ENCODE results near the gene UGT3A2.
"Not testable (repeated sequence)": the region's sequence is repeated elsewhere in the genome, so short reads cannot be mapped to it uniquely, and the experiment has no call there.

The UGT3A2 gene

DNA sequence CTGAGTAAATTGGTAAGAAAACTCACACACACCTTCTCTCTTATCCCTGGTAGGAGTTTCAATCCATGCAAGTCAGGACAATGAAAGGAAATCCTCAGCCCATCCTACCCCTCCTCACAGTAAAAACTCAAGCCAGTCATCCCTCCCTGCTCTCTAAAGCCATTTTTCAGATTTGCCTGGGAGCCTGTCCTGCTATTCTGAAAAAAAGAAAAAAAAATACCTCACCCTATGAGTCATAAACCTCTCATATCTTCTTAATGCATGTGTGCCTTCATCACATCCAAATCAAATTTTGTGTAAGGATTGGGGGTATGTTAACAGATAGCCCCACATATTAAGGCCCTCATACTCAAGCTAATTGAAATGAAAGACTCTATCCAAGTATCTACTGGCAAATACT, 14.1 kb downstream of the UGT3A2 start:
- DNase-seq: no peak

DNA sequence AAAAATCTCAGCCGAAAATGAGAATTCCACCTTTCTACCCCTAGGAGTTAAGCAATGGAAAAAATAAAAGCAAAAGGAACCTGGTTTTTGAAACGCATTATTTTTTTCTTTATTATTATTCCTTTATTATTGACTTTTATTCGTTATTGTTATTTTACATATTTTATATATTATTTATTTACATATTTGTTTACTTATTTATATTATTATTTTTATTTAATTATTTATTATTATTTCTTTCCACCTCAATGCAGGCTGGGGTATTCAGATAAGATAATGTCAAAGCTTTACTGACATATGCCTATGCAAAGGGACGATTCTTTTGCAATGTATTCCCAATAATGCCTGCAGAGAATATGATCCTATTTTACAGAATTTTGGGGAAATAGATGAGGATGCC, 16.7 kb downstream of the UGT3A2 start:
- no peak for DNase-seq

DNA sequence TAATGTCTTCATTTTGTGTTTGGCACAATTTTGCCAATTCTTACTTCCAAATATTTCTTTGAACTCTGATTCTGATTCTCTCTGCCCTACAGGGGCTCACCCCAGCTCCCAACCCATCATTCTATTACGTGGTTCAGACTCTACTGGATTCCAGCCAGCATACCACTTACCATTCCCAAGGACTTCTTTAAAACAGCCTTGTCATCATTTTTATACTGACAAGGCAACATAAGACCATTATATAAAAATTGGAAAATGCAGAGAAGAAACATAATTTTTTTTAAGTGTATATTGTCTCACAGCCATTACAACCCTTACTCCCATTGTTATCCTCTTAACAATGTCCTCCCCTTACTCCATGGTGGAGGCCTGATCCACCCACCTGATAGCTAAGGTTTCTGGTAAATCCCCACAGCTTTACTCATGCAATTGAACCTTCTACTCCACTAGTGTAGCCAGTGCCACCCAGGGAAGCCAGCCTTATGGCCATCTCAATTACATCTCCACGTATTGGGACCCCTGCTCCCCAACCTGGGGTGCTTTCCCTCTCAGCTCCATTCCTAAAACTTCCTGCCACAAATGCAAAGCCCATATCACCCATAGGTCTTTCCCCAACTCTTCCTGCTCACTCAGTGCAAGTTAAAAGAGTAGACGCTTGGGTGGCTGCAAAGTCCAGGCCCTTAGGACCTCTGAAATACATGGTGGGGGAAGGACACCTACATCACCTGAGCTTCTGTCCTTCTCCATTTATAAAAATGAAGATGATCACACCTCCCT, 19.1 kb downstream of the UGT3A2 start:
- DNase-seq: no peak

DNA sequence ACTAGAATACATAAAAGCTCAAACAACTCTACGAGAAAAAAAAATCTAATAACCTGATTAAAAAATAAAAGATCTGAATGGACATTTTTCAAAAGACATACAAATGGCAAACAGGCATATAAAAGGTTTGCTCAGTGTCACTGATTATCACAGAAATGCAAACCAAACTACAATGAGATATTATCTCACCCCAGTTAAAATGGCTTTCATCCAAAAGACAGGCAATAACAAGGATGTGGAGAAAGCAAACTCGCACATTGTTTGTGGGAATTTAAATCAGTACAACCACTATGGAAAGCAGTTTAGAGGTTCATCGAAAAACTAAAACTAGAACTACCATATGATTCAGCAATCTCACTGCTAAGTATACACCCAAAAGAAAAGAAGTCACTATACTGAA, 20.8 kb downstream of the UGT3A2 start:
- DNase-seq: no peak

DNA sequence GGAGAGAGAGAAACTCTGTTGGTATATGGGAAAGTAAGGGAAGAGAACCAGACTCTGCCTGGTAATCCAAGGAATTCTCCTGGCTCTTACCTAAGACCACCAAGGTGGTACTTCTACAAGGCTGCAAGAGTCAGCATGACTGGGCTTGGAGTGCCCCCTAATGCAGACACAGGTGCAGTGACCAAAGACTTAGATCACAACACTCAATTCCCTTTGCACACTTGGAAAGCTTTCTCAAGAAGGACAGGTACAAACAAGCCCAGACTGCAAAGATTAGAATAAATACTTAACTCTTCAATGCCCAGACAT, 25.2 kb downstream of the UGT3A2 start:
- DNase-seq: no peak

DNA sequence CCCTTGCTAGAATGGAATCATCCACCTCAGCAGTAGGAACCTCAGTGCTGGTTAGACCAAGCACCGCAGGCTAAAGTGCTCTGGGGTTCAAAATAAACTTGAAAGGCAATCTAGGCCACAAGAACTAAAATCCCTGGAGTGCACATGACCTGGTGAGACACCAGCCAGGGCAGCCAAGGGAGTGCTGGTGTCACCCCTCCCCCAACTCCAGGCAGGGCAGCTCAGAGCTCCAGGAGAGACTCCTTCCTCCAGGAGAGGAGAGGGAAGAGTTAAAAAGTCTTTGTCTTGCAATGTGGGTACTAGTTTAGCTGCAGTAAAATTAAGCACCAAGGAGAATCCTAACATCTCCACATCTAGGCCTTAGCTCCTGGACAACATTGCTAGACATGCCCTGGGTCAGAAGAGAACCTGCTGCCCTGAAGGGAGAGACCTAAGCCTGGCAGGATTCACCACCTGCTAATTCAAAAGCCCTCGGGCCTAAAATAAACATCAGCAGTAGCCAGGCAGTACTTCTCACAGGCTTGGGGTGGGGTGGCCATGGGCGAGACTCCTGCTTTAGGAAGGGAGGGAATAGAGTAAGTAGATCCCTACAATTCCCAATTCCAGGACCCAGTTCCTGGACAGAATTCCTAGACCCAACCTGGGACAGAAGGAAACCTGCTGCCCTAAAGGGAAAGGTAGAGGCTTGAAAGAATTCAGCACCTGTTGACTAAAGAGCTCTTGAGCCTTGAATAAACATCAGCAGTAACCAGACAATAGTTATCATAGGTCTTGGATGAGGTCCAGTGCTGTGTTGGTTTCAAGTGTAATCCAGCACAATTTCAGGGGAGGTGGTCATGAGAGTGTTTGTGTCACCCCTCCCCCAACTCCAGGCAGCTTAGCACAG, 25.8 kb downstream of the UGT3A2 start:
- no peak for DNase-seq

DNA sequence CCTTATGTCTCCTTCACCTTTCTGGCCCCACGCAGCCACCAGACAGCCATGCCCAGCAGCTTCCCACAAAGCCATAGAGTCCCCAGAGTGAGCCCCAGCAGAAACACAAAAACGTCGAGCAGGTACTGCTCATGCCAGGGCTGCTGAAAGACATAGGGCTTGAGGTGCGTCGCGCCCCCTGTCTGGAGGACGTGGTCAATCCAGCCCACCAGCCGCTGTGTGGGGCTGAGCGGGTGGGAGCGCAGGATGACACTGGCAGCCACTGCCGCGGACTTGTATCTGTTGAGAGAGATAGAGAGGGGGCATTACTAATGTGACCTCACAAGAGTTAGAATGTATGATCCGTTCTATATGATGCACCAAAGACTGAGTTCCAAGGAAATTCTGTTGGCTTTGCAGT, 31.0 kb downstream of the UGT3A2 start:
- no peak for DNase-seq

DNA sequence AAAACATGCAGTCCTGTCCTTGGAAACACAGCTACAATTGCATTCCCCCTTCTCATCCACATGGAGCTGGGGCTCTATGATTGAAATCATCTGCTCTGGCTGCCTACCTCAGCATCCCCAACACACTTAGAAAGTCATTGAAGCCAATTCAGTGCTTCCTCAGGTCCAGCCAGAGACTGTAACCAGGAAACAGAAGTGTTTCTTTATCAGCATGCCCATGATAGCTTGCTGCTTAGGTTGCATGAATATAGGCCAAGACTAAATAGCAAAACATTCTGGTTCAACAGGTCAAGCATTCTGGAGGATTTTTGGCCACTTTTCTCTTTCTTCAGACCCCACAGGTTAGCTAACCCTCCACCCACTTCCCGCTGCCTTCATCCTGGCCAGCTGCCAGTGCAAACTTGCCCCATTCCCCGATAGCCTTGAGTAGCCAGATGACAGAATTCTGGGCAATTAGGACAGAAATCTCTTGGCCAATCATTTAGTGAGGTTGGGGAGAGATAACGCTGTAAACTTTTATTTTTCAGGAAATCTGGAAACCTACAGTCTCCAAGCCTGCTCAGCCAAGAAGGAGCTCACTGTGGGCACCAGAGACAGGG, 32.0 kb downstream of the UGT3A2 start:
- DNase-seq: not testable (repeated sequence)

DNA sequence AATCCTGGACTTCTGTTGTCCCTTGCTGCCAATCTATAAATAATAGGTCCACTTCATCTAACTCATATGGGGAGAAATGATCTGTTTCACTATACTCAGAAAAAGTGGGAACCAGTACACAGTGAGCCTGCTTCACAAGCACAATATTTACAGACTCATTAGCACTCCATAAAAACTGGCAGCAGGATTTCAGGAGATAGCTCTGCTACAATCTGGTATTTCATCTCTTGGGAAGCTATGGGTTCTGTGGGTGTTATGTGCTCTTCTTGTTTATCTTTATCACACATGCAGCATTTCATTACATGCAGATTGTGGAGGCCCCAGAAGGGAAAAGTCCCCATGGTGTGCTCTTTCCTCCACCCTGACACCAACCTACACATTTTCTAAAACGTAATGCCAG, 33.2 kb downstream of the UGT3A2 start:
- DNase-seq: no peak

DNA sequence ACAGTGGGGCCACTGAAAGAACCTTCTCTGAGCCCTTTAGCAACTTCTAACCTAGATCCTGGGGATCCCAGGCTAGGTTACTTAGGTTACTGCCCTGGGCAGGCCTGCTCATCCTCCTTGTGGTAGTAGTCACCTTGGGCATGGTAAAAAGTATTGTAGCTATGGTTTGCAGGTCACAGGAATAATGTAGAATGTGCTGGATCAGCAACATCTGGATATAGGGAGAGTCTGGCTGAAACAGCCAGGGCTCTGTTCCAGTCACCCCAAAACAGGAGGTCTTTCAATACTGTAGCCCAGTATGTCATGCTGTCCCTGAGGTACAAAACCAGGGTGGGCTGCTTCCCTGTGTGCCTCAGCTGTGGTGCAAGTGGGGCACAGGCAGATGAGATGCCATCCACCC, 33.6 kb downstream of the UGT3A2 start:
- no peak for DNase-seq

DNA sequence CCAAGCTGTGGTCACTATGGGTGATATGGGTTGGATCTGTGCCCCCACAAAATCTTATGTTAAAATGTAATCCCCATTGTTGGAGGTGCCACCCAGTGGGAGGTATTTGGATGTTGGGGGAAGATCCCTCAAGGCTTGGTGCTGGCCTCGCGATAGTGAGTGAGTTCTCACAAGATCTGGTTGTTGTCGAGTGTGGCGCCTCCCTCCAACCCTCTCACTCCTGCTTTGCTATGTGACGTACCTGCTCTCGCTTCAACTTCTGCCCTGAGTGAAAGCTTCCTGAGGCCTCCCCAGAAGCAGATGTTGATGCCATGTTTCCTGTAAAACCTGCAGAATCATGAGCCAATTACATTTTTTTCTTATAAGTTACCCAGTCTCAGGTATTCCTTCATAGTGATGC, 35.5 kb downstream of the UGT3A2 start:
- no peak for DNase-seq

DNA sequence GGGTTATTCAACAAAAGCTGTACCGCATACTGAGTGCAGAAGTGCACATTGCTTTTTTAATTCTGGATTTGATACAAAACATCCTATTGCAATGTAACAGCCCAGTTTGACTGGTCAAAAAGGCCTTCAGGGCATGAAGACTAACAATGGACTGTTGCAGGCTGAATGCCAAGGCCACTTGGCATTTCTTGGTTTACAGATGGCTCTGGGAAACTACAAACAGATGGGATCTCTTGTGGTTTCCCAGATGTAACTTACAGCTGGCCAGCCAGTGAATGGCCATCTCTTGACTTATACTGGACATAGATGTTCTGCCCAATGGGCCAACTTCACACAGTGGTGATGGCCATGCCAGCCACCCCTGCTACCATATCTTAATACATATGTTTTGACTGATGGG, 36.8 kb downstream of the UGT3A2 start:
- DNase-seq: no peak

DNA sequence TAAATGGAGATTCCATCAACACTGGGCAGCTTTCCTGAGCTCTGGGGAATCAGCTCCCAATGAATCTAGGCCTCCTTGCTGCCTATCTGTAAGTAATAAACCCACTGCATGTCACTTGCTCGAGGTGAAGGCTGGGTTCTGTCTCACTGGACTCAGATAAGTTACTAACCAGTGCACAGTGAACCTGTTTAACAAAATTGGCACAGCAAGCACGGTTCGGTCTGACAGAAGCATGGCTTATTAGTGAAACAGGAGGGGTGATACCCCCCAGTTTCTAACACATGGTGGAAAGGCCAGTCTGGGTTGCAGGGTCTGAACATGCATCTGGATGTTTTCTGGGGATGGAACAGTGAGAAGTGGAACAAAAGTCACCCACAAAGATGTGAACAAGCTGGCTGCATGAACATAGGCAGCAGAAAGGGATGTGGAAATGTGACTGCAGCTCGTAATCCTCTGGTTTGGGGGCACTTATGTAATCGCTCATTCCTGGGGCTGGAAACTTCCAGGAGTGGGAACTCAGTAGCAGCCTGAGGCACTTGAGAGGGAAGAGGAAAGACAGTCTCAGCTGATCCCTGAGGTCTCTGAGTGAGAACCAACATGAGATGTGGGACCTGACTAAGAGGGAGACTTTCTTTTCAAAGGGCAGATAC, 37.7 kb downstream of the UGT3A2 start:
- DNase-seq: no peak

DNA sequence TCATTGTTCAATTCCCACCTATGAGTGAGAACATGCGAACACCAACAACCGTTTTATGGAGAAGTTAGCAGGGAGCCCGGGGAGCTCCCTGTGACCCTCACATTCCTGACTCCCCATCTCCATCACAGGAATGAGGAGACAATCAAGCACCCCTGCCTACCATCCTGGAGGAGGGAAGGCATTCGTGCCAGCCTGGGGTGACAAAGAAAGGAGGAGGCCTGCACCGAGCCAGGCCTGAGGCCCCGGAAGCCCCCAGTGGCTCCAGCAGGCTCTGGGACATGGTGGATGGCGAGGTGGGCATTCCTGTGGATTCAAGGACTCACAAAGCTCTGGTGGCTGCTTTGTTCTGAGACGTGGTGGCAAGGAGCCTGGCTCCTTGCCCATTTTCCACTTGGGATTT, 39.0 kb downstream of the UGT3A2 start:
- DNase-seq: no peak

DNA sequence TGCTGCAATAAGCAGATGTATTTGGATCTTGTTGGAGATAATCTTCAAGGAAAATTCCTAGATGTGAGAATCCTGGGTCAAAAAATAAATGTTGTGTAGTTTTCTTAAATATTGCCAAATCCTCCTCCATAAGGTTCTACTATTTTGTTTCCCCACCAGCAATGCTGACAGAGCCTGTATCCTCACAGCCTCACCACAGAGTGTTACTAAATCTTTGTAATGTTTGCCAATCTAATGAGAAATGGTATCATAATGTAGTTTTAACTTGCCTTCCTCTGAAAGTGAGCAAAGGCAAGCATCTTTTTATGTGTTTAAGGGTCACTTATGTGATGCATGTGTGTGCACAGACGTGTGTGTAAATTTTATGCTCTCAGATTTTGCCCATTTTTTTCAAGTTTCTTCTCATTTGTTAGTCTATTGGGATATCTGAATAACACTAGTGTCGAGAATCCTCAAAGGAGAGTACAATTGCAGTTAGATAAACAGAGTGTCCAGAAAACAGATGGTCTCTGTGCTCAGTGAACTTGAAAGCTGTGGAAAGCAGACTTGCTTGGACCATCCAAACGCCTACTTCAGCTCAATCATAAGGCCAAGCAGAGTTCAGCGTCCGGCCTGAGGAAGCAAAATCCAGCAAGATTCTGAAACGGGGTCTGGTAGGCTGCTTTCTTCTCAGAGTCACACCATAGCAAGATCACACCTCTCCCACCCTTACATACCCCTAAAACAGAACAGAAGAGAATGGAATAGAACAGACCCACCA, 39.8 kb downstream of the UGT3A2 start:
- no peak for DNase-seq

DNA sequence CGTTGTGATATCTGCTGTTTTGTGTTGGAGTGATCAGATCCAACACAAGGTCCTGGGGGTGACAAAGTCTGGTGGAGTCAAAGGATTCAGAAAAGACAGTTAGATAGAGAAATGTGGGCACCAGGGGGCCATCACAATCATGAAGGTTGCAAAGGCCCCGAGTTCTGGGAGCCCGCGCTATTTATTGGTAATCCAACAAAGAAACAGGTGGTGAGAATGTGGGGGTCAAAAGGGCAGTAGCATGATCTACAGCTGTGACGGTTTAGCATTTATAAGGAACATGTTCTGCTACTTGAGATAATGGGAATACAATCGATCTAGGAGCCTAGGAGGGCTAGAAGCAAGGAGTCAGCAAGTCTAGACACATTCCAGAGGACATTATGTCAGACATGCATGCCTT, 44.4 kb downstream of the UGT3A2 start:
- DNase-seq: not testable (repeated sequence)

DNA sequence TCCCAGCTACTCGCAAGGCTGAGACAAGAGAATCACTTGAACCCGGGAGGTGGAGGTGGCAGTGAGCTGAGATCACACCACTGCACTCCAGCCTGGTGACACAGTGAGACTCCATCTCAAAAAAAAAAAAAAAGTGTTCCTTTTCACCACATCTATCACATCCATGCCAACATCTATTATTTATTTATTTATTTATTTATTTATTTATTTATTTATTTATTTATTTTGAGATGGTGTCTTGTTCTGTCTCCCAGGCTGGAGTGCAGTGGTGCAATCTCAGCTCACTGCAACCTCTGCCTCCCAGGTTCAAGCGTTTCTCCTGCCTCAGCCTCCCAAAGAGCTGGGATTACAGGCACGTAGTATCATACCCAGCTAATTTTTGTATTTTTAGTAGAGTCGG, 47.1 kb downstream of the UGT3A2 start:
- DNase-seq: not testable (repeated sequence)

DNA sequence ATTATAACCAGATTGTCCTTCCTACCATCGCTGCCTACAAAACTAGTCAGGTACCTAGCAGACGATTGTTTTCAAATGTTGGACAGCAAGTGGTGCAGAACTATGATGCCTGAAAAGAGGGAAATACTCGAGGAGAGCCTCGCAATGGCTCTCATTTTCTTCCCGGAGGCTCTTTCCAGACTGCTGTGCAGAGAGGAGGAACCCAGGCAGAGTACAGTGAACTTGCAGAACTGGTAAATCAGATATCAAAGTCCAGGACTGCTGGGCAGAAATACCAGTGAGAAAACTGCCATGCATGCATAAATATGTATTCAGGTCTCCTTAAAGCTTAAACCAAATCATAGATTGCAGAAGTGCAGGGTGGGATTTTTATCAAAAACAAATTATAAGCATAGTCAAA, 49.1 kb downstream of the UGT3A2 start:
- DNase-seq: no peak

DNA sequence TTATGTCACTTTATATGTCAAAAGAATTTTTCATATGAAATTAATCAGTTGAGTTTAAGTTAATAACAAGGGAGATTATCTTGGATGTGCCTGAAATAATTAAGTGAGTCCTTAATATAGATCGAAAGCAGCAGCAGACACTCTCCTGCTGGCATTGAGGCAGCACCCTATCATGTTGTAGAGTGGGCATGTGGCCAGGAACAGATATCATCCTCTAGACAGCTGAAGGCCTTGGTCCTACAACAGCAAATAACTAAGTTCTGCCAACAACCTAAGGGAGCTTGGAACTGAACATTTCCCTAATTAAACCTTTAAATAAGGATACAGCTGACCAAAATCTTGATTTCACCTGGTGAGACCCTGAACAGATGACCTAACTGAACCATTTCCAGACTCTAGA, 49.7 kb downstream of the UGT3A2 start:
- no peak for DNase-seq

DNA sequence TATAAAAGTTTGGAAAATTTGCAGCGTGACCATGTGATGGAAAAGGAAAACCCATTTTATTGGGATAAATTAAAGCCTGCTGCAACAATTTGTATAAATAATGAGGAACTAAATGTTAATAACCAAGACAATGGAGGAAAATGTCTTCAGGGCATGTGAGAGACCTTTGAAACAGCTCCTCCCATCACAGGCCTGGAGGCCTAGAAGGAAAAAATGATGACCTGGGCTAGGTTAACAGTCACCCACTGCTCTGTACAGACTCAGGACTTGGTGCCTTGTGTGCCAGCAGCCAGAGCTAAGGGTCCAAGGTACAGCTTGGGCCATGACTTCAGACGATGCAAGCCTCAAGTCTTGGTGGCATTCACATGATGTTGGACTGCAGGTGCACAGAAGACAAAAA, 53.5 kb downstream of the UGT3A2 start:
- DNase-seq: no peak

DNA sequence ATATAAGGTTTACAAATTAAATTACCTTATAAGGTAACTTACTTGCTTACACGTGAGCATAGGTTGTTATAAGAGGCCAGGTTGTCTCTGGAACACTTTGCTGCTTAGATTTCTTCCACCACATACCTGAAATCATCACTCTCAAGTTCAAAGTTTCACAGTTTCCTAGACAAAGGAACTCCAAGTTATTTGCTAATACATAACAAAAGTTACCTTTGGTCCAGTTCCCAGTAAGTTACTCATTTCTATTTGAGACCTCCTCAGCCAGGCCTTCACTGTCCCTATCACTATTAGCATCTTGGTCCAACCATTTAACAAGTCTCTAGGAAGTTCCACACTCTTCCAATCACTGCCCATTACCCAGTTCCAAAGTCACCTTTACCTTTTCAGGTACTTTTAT, 57.0 kb downstream of the UGT3A2 start:
- DNase-seq: no peak

DNA sequence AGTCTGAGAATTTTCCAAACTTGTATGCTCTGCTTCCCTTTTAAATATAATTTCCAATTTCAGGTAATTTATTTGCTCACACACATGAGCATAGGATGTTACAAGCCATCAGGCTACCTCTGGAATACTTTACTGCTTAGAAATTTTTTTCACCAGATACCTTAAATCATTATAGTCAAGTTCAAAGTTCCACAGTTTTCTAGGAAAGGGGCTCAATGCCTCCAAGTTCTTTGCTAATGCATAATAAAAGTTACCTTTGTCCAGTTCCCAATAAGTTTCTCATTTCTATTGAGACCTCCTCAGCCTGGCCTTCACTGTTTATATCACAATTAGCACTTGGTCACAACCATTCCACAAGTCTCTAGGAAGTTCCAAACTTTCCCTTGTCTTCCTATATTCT, 59.3 kb downstream of the UGT3A2 start:
- no peak for DNase-seq

DNA sequence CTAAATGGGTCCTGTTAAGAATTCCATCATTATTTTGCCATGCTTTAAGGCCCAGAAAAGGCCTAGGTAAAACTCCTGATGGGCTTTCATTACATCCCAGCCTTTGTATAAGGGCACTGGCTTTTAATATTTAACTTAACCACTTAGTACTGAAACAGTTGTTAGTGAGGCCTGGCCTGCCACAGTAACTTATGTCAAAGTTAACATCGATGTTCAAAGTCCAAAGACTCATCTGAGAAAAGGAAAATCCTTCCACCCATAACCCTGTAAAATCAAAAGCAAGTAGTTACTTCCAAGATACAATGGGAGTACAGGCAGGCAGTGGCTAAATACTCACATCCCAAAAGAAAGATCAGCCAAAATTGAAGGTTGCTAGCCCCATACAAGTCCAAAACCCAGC, 60.5 kb downstream of the UGT3A2 start:
- no peak for DNase-seq

Data from DMS 273 treated with DMSO at 0.1 percent for 48 hours (cell line).